Sigmoid colon (tissue), 4 donors: Measurements from ENCODE around the gene HAVCR1.

Experiments
- CTCF ChIP-seq, 4 experiments: fragments of 450-650 bp in 3 of 4; fragments of 200-600 bp in 1 of 4; IDR thresholded peaks; one replicate each; pipeline ENCODE4 v1.5.1; 2016 to 2019; ENCODE audit warnings: antibody characterized with exemption in 4 of 4, mild to moderate bottlenecking in 3 of 4, moderate library complexity in 2 of 4
- POLR2AphosphoS5 ChIP-seq, 4 donors: sonication (generic); formaldehyde crosslinking; IDR thresholded peaks; one replicate each; pipeline ENCODE4 v1.6.1; 2017; ENCODE audit warnings: antibody characterized with exemption in 4 of 4

GRCh38 chr5:157029457-157029856, 29.5 kb downstream of the HAVCR1 start:
- TF ChIP-seq CTCF (IDR thresholded peaks at IDR 0.05) (no peak), POLR2AphosphoS5 (IDR thresholded peaks at IDR 0.05) (no peak)
